ENCODE data around the gene GOLGA8S. TPM values are rescaled to one million over a fixed set of nuclear protein-coding genes. Genes with fewer than 3 reads are reported as not detected.
"Not testable (repeated sequence)": the region's sequence is repeated elsewhere in the genome, so short reads cannot be mapped to it uniquely, and the experiment has no call there.

The GOLGA8S gene
- total and polyA plus RNA-seq, 7 experiments from 2014 or later: 0.42 to 0.84 (median 0.57) TPM; not detected in 2

DNA sequence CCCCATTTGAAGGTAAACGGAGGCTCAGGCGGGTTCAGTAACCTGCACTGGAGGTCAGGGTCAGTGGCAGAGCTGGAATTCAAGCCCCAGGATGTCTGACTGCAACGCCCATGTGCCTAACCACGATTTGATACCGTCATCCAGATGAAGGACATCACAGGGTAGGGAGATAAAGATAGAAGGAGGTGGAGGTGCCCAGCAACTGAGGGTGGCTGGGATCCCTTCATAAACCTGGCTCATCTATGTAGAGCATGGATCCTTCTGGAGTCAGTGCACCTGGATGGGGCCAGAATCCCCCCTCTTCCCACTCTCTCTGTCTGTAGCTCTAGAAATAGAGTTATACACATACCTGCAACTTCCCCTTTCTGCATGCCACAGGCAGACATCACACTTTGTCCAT lies 41.3 kb downstream of the GOLGA8S start:
- no peaks in the 10 kb centered on the region for H3K36me3 ChIP-seq (ENCODE audit: control insufficient read depth in 2 of 3, insufficient read depth in 3 of 3, low read length in 3 of 3)
- no peak for DNase-seq
- Mint-ChIP-seq H3K27ac (no peak overlapping the region), H3K4me1 (no peaks in the 10 kb centered on the region), H3K9me3 (peaks cover 0 to 5% (median 0%) of the 10 kb centered on the region in 11 donors), H3K27me3 (peaks cover 0 to 11% (median 4%) of the 10 kb centered on the region in 5 donors), H3K36me3 (no peaks in the 10 kb centered on the region), H3K4me3 (no peak overlapping the region)
- H3K4me3 ChIP-seq (ENCODE audit: low read length): no peak overlapping the region
- no peak for ATAC-seq
- no peak overlapping the region for H3K27ac ChIP-seq (ENCODE audit: low read depth, low read length)
- H3K27me3 ChIP-seq (ENCODE audit: control insufficient read depth in 2 of 2, insufficient read depth in 2 of 2, low read length in 2 of 2): no peaks in the 10 kb centered on the region
- no peaks in the 10 kb centered on the region for H3K4me1 ChIP-seq (ENCODE audit: control insufficient read depth in 2 of 2, insufficient read depth in 2 of 2, low read length in 2 of 2)
- intact Hi-C loops (cut with micrococcal nuclease): no loop called here
- ChIA-PET POLR2A (no interaction called here), CTCF (no interaction called here)
- H3K9me3 ChIP-seq (ENCODE audit: control insufficient read depth in 2 of 3, low read length in 3 of 3): no peaks in the 10 kb centered on the region

DNA sequence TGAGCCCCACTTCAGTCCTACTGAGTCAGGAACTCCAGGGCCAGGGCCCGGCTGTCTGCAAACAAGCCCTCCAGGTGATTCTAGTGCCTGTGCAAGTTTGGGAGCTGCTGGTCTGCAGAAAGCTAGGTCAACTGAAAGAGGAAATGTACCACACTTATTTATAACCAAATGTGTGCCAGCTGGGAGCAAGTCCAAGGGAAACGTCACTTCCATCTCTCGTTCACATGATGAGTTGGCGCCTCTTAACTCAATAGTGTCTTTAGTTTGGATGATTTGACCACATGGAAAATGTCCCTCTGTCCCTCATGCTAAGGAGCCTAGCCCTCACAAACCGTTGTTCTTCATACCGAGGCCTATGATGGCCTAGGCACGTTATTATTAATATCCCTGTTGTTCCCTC lies 43.2 kb downstream of the GOLGA8S start:
- intact Hi-C loops (cut with micrococcal nuclease): no loop called here
- POLR2A ChIA-PET: interaction anchor here (0.6 kb wide), 1 partner anchor 41 kb away, joined by 6 read pairs; no protein-coding TSS in a partner anchor
- H3K27ac ChIP-seq (ENCODE audit: low read depth, low read length): no peak overlapping the region
- H3K36me3 Mint-ChIP-seq: no peaks in the 10 kb centered on the region
- peaks cover 0 to 9% (median 0%) of the 10 kb centered on the region in 11 donors for H3K9me3 Mint-ChIP-seq
- no peak for DNase-seq
- H3K27ac Mint-ChIP-seq: no peak overlapping the region
- peaks cover 0 to 11% (median 0%) of the 10 kb centered on the region in 5 donors for H3K27me3 Mint-ChIP-seq
- no peaks in the 10 kb centered on the region for H3K4me1 ChIP-seq (ENCODE audit: control insufficient read depth in 2 of 2, insufficient read depth in 2 of 2, low read length in 2 of 2)
- H3K27me3 ChIP-seq (ENCODE audit: control insufficient read depth in 2 of 2, insufficient read depth in 2 of 2, low read length in 2 of 2): no peaks in the 10 kb centered on the region
- H3K4me3 Mint-ChIP-seq: no peak overlapping the region
- no peak for ATAC-seq
- H3K9me3 ChIP-seq (ENCODE audit: control insufficient read depth in 2 of 3, low read length in 3 of 3): no peaks in the 10 kb centered on the region
- no peaks in the 10 kb centered on the region for H3K4me1 Mint-ChIP-seq
- H3K36me3 ChIP-seq (ENCODE audit: control insufficient read depth in 2 of 3, insufficient read depth in 3 of 3, low read length in 3 of 3): no peaks in the 10 kb centered on the region
- CTCF ChIA-PET: no interaction called here
- no peak overlapping the region for H3K4me3 ChIP-seq (ENCODE audit: low read length)

DNA sequence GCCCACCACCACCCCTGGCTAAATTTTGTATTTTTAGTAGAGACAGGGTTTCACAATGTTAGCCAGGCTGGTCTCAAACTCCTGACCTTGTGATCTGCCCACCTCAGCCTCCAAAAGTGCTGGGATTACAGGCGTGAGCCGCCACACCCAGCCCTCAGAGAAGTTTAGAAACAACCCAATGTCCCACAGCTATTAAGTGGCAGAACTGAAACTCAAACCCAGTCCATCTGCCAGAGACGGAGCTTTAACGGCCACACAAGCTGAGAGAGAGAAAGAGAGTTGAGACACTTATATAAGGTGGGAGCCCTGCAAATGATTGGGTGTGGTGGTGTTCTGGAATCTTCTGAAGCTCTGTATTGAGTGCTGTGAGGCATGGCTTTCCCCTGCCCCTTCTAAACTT lies 43.8 kb downstream of the GOLGA8S start:
- H3K27me3 ChIP-seq (ENCODE audit: control insufficient read depth in 2 of 2, insufficient read depth in 2 of 2, low read length in 2 of 2); CTCF ChIA-PET; H3K4me3 Mint-ChIP-seq; POLR2A ChIA-PET; H3K9me3 ChIP-seq (ENCODE audit: control insufficient read depth in 2 of 3, low read length in 3 of 3); H3K36me3 Mint-ChIP-seq; H3K27ac ChIP-seq (ENCODE audit: low read depth, low read length); H3K4me1 Mint-ChIP-seq; H3K36me3 ChIP-seq (ENCODE audit: control insufficient read depth in 2 of 3, insufficient read depth in 3 of 3, low read length in 3 of 3); H3K9me3 Mint-ChIP-seq; H3K4me3 ChIP-seq (ENCODE audit: low read length); DNase-seq; H3K4me1 ChIP-seq (ENCODE audit: control insufficient read depth in 2 of 2, insufficient read depth in 2 of 2, low read length in 2 of 2); H3K27ac Mint-ChIP-seq; ATAC-seq; intact Hi-C loops (cut with micrococcal nuclease): not testable (repeated sequence)
- peaks cover 0 to 11% (median 0%) of the 10 kb centered on the region in 5 donors for H3K27me3 Mint-ChIP-seq

GRCh38 chr15:23399207-23399606 lies 44.7 kb downstream of the GOLGA8S start:
- H3K27me3 Mint-ChIP-seq; CTCF ChIA-PET; H3K27ac ChIP-seq (ENCODE audit: low read depth, low read length); H3K27ac Mint-ChIP-seq; DNase-seq; H3K4me3 ChIP-seq (ENCODE audit: low read length); H3K27me3 ChIP-seq (ENCODE audit: control insufficient read depth in 2 of 2, insufficient read depth in 2 of 2, low read length in 2 of 2); H3K4me1 Mint-ChIP-seq; H3K9me3 ChIP-seq (ENCODE audit: control insufficient read depth in 2 of 3, low read length in 3 of 3); intact Hi-C loops (cut with micrococcal nuclease); H3K36me3 ChIP-seq (ENCODE audit: control insufficient read depth in 2 of 3, insufficient read depth in 3 of 3, low read length in 3 of 3); H3K9me3 Mint-ChIP-seq; H3K4me1 ChIP-seq (ENCODE audit: control insufficient read depth in 2 of 2, insufficient read depth in 2 of 2, low read length in 2 of 2); H3K4me3 Mint-ChIP-seq; H3K36me3 Mint-ChIP-seq; POLR2A ChIA-PET; ATAC-seq: not testable (repeated sequence)

- Mint-ChIP-seq H3K4me3 (no peak overlapping the region), H3K27ac (no peak overlapping the region), H3K4me1 (no peaks in the 10 kb centered on the region), H3K9me3 (peaks cover 0 to 9% (median 0%) of the 10 kb centered on the region in 11 donors), H3K36me3 (no peaks in the 10 kb centered on the region), H3K27me3 (peaks cover 0 to 7% (median 0%) of the 10 kb centered on the region in 5 donors)
- ATAC-seq (no peak), DNase-seq (no peak)
- Histone ChIP-seq H3K36me3 (ENCODE audit: control insufficient read depth in 2 of 3, insufficient read depth in 3 of 3, low read length in 3 of 3) (no peaks in the 10 kb centered on the region), H3K27ac (ENCODE audit: low read depth, low read length) (no peak overlapping the region), H3K4me3 (ENCODE audit: low read length) (no peak overlapping the region), H3K27me3 (ENCODE audit: control insufficient read depth in 2 of 2, insufficient read depth in 2 of 2, low read length in 2 of 2) (no peaks in the 10 kb centered on the region), H3K4me1 (ENCODE audit: control insufficient read depth in 2 of 2, insufficient read depth in 2 of 2, low read length in 2 of 2) (no peaks in the 10 kb centered on the region), H3K9me3 (ENCODE audit: control insufficient read depth in 2 of 3, low read length in 3 of 3) (no peaks in the 10 kb centered on the region)
- CTCF ChIA-PET: no interaction called here
- intact Hi-C loops (cut with micrococcal nuclease): no loop called here
- POLR2A ChIA-PET: no interaction called here
These were observed 47.1 kb downstream of the GOLGA8S start for GRCh38 chr15:23401627-23402026.

- POLR2A ChIA-PET: no interaction called here
These were observed 47.6 kb downstream of the GOLGA8S start for GRCh38 chr15:23402140-23402539.

GRCh38 chr15:23402544-23402943 lies 48.0 kb downstream of the GOLGA8S start:
- Mint-ChIP-seq H3K4me3 (no peak overlapping the region), H3K27ac (no peak overlapping the region), H3K36me3 (no peaks in the 10 kb centered on the region), H3K27me3 (peaks cover 0 to 7% (median 0%) of the 10 kb centered on the region in 5 donors), H3K9me3 (peaks cover 0 to 9% (median 0%) of the 10 kb centered on the region in 11 donors), H3K4me1 (no peaks in the 10 kb centered on the region)
- CTCF ChIA-PET: no interaction called here
- Histone ChIP-seq H3K4me1 (ENCODE audit: control insufficient read depth in 2 of 2, insufficient read depth in 2 of 2, low read length in 2 of 2) (no peaks in the 10 kb centered on the region), H3K4me3 (ENCODE audit: low read length) (no peak overlapping the region), H3K9me3 (ENCODE audit: control insufficient read depth in 2 of 3, low read length in 3 of 3) (no peaks in the 10 kb centered on the region), H3K27me3 (ENCODE audit: control insufficient read depth in 2 of 2, insufficient read depth in 2 of 2, low read length in 2 of 2) (no peaks in the 10 kb centered on the region), H3K36me3 (ENCODE audit: control insufficient read depth in 2 of 3, insufficient read depth in 3 of 3, low read length in 3 of 3) (no peaks in the 10 kb centered on the region), H3K27ac (ENCODE audit: low read depth, low read length) (no peak overlapping the region)
- ATAC-seq (no peak), DNase-seq (no peak)
- intact Hi-C loops (cut with micrococcal nuclease): no loop called here
- POLR2A ChIA-PET: no interaction called here

More at GRCh38 chr15:23402140-23402539, 47.6 kb downstream of the GOLGA8S start:
- Histone ChIP-seq H3K36me3 (ENCODE audit: control insufficient read depth in 2 of 3, insufficient read depth in 3 of 3, low read length in 3 of 3) (no peaks in the 10 kb centered on the region), H3K4me1 (ENCODE audit: control insufficient read depth in 2 of 2, insufficient read depth in 2 of 2, low read length in 2 of 2) (no peaks in the 10 kb centered on the region), H3K27ac (ENCODE audit: low read depth, low read length) (no peak overlapping the region), H3K27me3 (ENCODE audit: control insufficient read depth in 2 of 2, insufficient read depth in 2 of 2, low read length in 2 of 2) (no peaks in the 10 kb centered on the region), H3K4me3 (ENCODE audit: low read length) (no peak overlapping the region), H3K9me3 (ENCODE audit: control insufficient read depth in 2 of 3, low read length in 3 of 3) (no peaks in the 10 kb centered on the region)
- ATAC-seq: no peak
- CTCF ChIA-PET: no interaction called here
- intact Hi-C loops (cut with micrococcal nuclease): no loop called here
- Mint-ChIP-seq H3K27ac (no peak overlapping the region), H3K4me1 (no peaks in the 10 kb centered on the region), H3K27me3 (peaks cover 0 to 7% (median 0%) of the 10 kb centered on the region in 5 donors), H3K9me3 (peaks cover 0 to 9% (median 0%) of the 10 kb centered on the region in 11 donors), H3K36me3 (no peaks in the 10 kb centered on the region), H3K4me3 (peak overlapping the region in 1 of 10 donors; percentile 3)
- no peak for DNase-seq

Data from naive thymus-derived CD4-positive, alpha-beta T cell (primary cell).